Caco-2 (cell line): Measurements from ENCODE around the gene KIF25. TPM values are rescaled to one million over a fixed set of nuclear protein-coding genes. Genes with fewer than 3 reads are reported as not detected.

ENCODE experiments used
- BruUV-seq: library from RNA; stranded (reverse); fragments of 400-500 nt; replicated peaks from 2 replicates; lab custom pipeline; 2021; lab: Mats Ljungman, UMichigan
- CTCF ChIA-PET: fragments of 300-600 bp; sonication (Branson Sonifier 250); formaldehyde crosslinking; loops from one replicate; lab custom pipeline; 2022; ENCODE audit warnings: antibody characterized with exemption; lab: Charles Lee
- POLR2A ChIA-PET: fragments of 300-600 bp; sonication (Branson Sonifier 250); formaldehyde crosslinking; loops from one replicate; lab custom pipeline; 2022; ENCODE audit warnings: antibody characterized with exemption; lab: Charles Lee
- DNase-seq, 2 experiments: peaks; one replicate each; pipeline versions ENCODE4 v3.0.0 to v3.0.0-alpha.2; 2020 to 2022
- H3K27me3 ChIP-seq: replicated peaks from 2 replicates; pipeline ENCODE4 v1.6.0; 2011; ENCODE audit warnings: low read length; ENCODE audit not compliant: control insufficient read depth, insufficient read depth
- H3K36me3 ChIP-seq: 2 replicates; pipeline ENCODE4 v1.5.1; 2011; ENCODE audit warnings: low read length; ENCODE audit not compliant: control insufficient read depth, insufficient read depth
- H3K4me1 ChIP-seq: fragments of 250-450 bp; sonication (Bioruptor Pico); 2 replicates; pipeline ENCODE4 v1.5.1; 2020; ENCODE audit warnings: mild to moderate bottlenecking
- H3K4me3 ChIP-seq: 2 replicates; pipeline ENCODE4 v1.5.1; 2011; ENCODE audit warnings: low read depth, mild to moderate bottlenecking, control low read depth, low read length
- H3K9me3 ChIP-seq: fragments of 250-450 bp; sonication (Bioruptor Pico); 2 replicates; pipeline ENCODE4 v1.5.1; 2020; ENCODE audit warnings: mild to moderate bottlenecking, moderate library complexity
- H3K27ac Mint-ChIP-seq: one replicate; pipeline ENCODE4 v1.8.0; 2022; ENCODE audit warnings: mixed read lengths; ENCODE audit not compliant: unreplicated experiment
- H3K27me3 Mint-ChIP-seq: one replicate; pipeline ENCODE4 v1.8.0; 2022; ENCODE audit warnings: mixed read lengths; ENCODE audit not compliant: insufficient read depth, unreplicated experiment
- H3K36me3 Mint-ChIP-seq: one replicate; pipeline ENCODE4 v1.8.0; 2022; ENCODE audit warnings: mild to moderate bottlenecking, mixed read lengths; ENCODE audit not compliant: insufficient read depth, unreplicated experiment
- H3K4me1 Mint-ChIP-seq: one replicate; pipeline ENCODE4 v1.8.0; 2022; ENCODE audit warnings: low read depth, mixed read lengths; ENCODE audit not compliant: unreplicated experiment
- H3K4me3 Mint-ChIP-seq: one replicate; pipeline ENCODE4 v1.8.0; 2022; ENCODE audit warnings: mild to moderate bottlenecking, moderate library complexity, mixed read lengths; ENCODE audit not compliant: unreplicated experiment
- H3K9me3 Mint-ChIP-seq: one replicate; pipeline ENCODE4 v1.8.0; 2022; ENCODE audit warnings: mixed read lengths; ENCODE audit not compliant: unreplicated experiment
- CTCF ChIP-seq, 2 experiments: fragments of 200-600 bp in 1 of 2; IDR thresholded peaks; 1 replicate in 1 of 2; 2 replicates in 1 of 2; pipeline versions ENCODE4 v1.5.1 to v1.8.0; 2011 to 2022; ENCODE audit warnings: antibody characterized with exemption in 1 of 2, control low read depth in 1 of 2, inconsistent platforms in 1 of 2, low read depth in 1 of 2, low read length in 1 of 2, mild to moderate bottlenecking in 1 of 2, moderate library complexity in 1 of 2; ENCODE audit not compliant: insufficient read depth in 1 of 2, severe bottlenecking in 1 of 2, unreplicated experiment in 1 of 2
- intact Hi-C: fragments of 100-400 bp; cut with micrococcal nuclease; formaldehyde crosslinking; loops from one replicate; pipeline ENCODE4 v1.10.0; 2022; ENCODE audit not compliant: unreplicated experiment
- total RNA-seq: library from RNA; stranded (reverse); gene quantifications from 2 replicates; pipeline ENCODE4 v1.2.3, GENCODE V29; 2022

The KIF25 gene
- total RNA-seq, 1 experiment from 2014 or later = not detected

- no peak overlapping the region for H3K27ac Mint-ChIP-seq
These were observed 25.3 kb upstream of the KIF25 start for GRCh38 chr6:167972193-167972592.

DNA sequence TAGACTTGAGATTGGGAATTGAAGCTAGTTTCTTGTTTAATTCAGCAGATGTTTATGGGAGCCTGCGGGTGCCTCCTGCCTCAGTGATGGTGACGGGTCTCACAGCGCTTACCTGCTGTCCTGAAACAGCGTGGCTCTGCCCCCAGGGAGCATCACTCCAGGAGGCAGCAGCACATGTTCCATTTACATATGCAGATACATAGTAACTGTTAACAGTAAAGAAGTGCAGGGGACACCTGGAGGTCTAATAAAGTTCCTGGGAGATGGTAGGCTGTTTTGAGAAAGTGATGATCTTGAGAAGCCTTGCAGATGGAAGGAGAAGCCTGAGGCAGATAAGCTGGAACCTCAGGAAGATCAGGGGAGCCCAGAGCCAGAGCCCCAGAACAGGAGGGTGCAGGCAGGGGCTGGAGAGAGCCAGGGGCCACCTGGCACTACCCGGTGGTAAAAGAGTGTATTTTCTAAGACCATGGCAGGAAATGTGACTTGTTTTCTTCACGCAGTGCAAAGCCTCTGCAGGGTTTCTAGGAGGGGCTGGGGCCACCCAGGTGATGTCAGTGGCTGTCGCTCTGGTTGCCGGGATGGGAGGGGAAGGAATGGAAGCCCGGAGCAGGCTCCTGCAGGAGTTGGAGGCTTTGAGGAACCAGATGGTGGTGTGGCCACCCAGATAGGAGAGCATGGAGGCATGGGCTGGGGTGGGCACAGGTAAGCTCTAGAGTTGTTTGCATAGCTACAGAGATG, 24.2 kb upstream of the KIF25 start:
- Histone ChIP-seq H3K27me3 (no peaks in the 10 kb centered on the region), H3K4me3 (no peak overlapping the region), H3K9me3 (no peaks in the 10 kb centered on the region), H3K36me3 (no peaks in the 10 kb centered on the region; the same call in 1 of the 2 replicates), H3K4me1 (no peaks in the 10 kb centered on the region)
- ChIA-PET POLR2A (no interaction called here), CTCF (no interaction called here)
- no TSS peak for BruUV-seq
- Mint-ChIP-seq H3K27ac (peak overlapping the region; percentile 79), H3K4me3 (peak overlapping the region; percentile 8), H3K4me1 (peaks cover 14% of the 10 kb centered on the region), H3K9me3 (no peaks in the 10 kb centered on the region), H3K27me3 (no peaks in the 10 kb centered on the region), H3K36me3 (peaks cover 74% of the 10 kb centered on the region)
- DNase-seq = no peak
- TF ChIP-seq CTCF (IDR thresholded peaks at IDR 0.05; ENCODE audit: insufficient read depth in 1 of 2, low read depth in 1 of 2, low read length in 1 of 2, severe bottlenecking in 1 of 2, unreplicated experiment in 1 of 2) = no peak
- intact Hi-C loops = no loop called here

More at GRCh38 chr6:167972193-167972592, 25.3 kb upstream of the KIF25 start:
- H3K4me3 ChIP-seq = no peak overlapping the region
- H3K4me1 ChIP-seq = no peaks in the 10 kb centered on the region
- no peaks in the 10 kb centered on the region; the same call in 1 of the 2 replicates for H3K36me3 ChIP-seq
- no peaks in the 10 kb centered on the region for H3K27me3 ChIP-seq
- H3K4me3 Mint-ChIP-seq = no peak overlapping the region
- no peaks in the 10 kb centered on the region for H3K9me3 ChIP-seq
- ChIA-PET POLR2A (no interaction called here), CTCF (no interaction called here)
- DNase-seq = no peak
- TF ChIP-seq CTCF (IDR thresholded peaks at IDR 0.05; ENCODE audit: insufficient read depth in 1 of 2, low read depth in 1 of 2, low read length in 1 of 2, severe bottlenecking in 1 of 2, unreplicated experiment in 1 of 2) = no peak
- H3K9me3 Mint-ChIP-seq = no peaks in the 10 kb centered on the region
- intact Hi-C loops = no loop called here
- H3K4me1 Mint-ChIP-seq = peaks cover 14% of the 10 kb centered on the region
- H3K27me3 Mint-ChIP-seq = no peaks in the 10 kb centered on the region
- H3K36me3 Mint-ChIP-seq = peaks cover 76% of the 10 kb centered on the region
- no TSS peak for BruUV-seq

DNA sequence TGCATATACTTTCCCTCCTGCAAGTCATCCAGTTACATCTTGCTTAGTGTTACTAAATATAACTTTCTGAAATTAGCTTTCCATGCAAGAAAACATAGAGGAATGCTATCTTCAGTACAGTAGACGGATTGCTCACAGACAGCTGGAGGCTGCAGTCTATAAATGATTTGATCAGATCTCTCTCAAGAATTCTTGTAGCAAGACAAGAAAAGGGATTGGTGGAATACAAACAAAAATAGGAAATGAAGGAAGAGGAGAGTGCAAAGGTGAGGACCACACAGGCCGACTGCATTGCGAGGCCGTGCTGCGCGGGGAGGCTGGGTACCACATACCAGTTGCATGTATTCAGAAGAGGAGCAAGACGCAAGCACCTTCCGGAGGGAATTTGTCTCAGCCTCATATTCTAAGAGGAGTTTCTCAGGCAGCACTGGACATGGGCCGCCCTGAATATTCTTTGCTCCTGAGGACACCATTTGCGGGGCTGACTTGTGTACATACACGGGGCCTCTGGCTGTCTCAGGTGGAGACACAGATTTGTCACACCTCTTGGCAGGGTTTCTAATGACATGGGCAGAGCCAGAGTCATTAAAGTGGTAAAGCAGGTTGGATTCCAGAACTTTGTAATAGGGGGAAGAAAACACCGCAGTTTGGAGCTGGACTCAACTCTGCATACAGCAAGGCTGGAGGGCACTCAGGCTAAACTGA, 22.7 kb upstream of the KIF25 start:
- H3K27ac Mint-ChIP-seq = peak overlapping the region; percentile 6
- H3K9me3 Mint-ChIP-seq = no peaks in the 10 kb centered on the region
- no peaks in the 10 kb centered on the region for H3K27me3 Mint-ChIP-seq
- CTCF ChIA-PET = no interaction called here
- H3K4me1 Mint-ChIP-seq = peaks cover 14% of the 10 kb centered on the region
- TF ChIP-seq CTCF (IDR thresholded peaks at IDR 0.05; ENCODE audit: insufficient read depth in 1 of 2, low read depth in 1 of 2, low read length in 1 of 2, severe bottlenecking in 1 of 2, unreplicated experiment in 1 of 2) = no peak
- Histone ChIP-seq H3K27me3 (no peaks in the 10 kb centered on the region), H3K4me1 (no peaks in the 10 kb centered on the region), H3K4me3 (no peak overlapping the region), H3K9me3 (no peaks in the 10 kb centered on the region), H3K36me3 (no peaks in the 10 kb centered on the region; the same call in 1 of the 2 replicates)
- intact Hi-C loops = no loop called here
- no peak for DNase-seq
- no TSS peak for BruUV-seq
- H3K36me3 Mint-ChIP-seq = peaks cover 59% of the 10 kb centered on the region
- POLR2A ChIA-PET = no interaction called here
- no peak overlapping the region for H3K4me3 Mint-ChIP-seq
